GM12872 (cell line): ENCODE results near the gene TMEM187.

ENCODE experiments used
- TF ChIP-seq, protein P1 (sequence below): IDR thresholded peaks from 3 replicates; pipeline ENCODE4 v1.5.1; 2011; ENCODE audit warnings: low read depth, mild to moderate bottlenecking, low read length, moderate library complexity; ENCODE audit not compliant: insufficient read depth

The TMEM187 gene

DNA sequence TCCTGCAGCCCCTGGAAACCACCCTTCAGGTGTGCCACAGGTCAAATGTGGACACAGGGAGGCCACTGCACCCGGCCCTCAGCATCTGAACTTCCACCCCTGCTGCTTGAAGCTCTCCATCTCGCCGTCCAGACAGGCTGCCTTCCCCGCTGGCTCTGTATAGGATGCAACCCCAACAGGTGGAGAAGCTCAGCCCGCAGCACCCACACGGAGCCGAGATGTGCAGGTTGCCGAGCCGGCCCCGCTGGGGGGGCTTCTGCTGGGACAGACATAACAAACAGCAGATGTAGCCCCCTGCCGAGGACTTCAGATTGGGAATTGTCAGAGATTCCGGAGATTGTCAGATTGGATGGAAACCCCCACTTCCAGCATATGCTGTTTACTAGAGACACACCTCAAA is 20.5 kb downstream of the TMEM187 start:
- TF ChIP-seq, protein P1, sequence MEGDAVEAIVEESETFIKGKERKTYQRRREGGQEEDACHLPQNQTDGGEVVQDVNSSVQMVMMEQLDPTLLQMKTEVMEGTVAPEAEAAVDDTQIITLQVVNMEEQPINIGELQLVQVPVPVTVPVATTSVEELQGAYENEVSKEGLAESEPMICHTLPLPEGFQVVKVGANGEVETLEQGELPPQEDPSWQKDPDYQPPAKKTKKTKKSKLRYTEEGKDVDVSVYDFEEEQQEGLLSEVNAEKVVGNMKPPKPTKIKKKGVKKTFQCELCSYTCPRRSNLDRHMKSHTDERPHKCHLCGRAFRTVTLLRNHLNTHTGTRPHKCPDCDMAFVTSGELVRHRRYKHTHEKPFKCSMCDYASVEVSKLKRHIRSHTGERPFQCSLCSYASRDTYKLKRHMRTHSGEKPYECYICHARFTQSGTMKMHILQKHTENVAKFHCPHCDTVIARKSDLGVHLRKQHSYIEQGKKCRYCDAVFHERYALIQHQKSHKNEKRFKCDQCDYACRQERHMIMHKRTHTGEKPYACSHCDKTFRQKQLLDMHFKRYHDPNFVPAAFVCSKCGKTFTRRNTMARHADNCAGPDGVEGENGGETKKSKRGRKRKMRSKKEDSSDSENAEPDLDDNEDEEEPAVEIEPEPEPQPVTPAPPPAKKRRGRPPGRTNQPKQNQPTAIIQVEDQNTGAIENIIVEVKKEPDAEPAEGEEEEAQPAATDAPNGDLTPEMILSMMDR: no peak

DNA sequence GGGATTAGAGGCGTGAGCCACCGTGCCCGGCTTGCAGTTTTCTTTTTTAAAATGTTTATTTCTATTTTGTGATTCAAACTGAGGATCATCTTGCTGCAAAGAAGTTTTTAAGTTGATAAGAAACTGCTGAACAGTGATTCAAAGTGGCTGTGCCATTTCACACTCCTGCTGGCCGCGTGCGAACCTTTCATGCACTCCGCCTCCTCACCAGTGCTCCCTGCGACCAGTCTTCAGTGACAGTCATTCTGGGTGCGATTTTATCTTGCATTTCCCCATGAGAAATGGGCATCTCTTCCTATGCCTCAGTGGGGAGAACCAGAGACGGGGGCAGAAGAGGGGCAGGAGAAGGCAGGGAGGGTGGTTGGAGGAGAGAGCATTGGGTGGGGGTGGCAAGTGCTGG is 21.4 kb downstream of the TMEM187 start:
- TF ChIP-seq, protein P1: no peak

- TF ChIP-seq, protein P1: no peak
Measured at GRCh38 chrX:153995504-153995903, 22.9 kb downstream of the TMEM187 start.

DNA sequence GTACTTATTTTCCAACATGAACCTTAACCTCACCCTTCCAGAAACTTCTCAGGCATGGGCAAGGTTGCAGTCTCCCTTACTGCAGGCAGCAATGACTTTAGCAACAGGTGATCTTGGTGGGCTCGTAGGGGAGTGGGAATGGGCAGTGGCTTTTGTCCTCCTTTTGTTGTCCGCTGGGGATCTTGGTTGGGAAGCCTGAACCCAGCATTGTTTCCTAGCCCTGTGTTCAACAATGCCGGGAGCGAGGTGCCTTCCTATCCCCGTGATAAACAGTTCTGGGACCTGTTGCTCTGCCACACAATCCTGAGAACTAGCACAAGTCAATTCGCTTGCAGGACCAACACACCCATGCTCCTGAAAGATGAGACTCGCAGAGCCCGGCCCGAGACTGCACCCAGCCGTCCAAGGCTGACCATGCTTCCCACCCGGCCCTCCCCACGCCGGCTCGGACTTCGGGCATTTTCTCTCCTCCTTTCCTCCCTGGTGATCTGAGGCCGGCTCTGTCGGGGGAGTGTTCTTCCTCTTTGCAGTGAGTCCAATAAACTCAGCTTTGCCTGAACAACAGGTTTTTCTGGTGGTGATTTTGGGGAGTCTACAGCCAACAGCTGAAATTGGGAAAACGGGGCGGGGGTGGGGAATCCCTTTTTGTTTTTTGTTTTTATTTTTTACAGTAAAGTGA is 26.9 kb downstream of the TMEM187 start:
- TF ChIP-seq, protein P1: no peak

DNA sequence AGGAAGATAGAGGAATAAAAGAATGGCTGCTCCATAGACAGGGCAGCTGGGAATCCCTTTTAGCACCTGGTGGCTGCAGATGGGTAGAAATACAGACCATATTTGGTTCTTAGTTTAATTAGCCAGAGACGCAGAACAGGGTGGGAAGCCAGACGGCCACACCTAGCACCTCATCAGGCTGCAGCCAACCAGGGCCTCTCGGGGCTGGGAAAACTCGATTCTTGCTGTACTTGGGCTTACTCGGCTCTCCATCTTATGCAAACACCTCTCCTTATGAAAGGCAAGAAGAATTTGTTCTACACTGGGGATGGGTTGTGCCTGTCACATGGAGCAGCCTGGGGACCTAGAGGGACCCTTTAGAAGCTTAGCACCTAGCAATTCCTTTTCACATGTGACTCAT is 27.5 kb downstream of the TMEM187 start:
- TF ChIP-seq, protein P1: no peak

GRCh38 chrX:154002215-154002719 is 29.7 kb downstream of the TMEM187 start:
- TF ChIP-seq, protein P1: no peak

- TF ChIP-seq, protein P1: no peak
Measured at GRCh38 chrX:154004315-154004714, 31.8 kb downstream of the TMEM187 start.
